ENCODE data around the gene ME3.

GRCh38 chr11:86692746-86693145 is 20.3 kb upstream of the ME3 start:
- no peak for TF ChIP-seq CTCF (IDR thresholded peaks at IDR 0.05; ENCODE audit: low read depth, low read length, missing input control)
- TF ChIP-seq ZBTB33 (IDR thresholded peaks at IDR 0.05), result no peak

Measured in liver (tissue), 2 donors.